HG03103 (cell line): ENCODE data around the gene AGK.
"Not testable (repeated sequence)": the region's sequence is repeated elsewhere in the genome, so short reads cannot be mapped to it uniquely, and the experiment has no call there.

Experiments used
- ATAC-seq: cut with Tn5 transposase; IDR thresholded peaks from one replicate; pipeline ENCODE4 v1.9.1; 2021; ENCODE audit warnings: low read depth; ENCODE audit not compliant: unreplicated experiment

The AGK gene

GRCh38 chr7:141671705-141672496, 120.7 kb downstream of the AGK start:
- ATAC-seq, result no peak

GRCh38 chr7:141673346-141673745, 122.1 kb downstream of the AGK start:
- no peak for ATAC-seq

GRCh38 chr7:141674171-141674671, 123.0 kb downstream of the AGK start:
- no peak for ATAC-seq

- no peak for ATAC-seq
Measured at GRCh38 chr7:141674702-141675101, 123.5 kb downstream of the AGK start.

GRCh38 chr7:141675436-141676215, 124.4 kb downstream of the AGK start:
- no peak for ATAC-seq

- no peak for ATAC-seq
Measured at GRCh38 chr7:141676618-141677017, 125.4 kb downstream of the AGK start.

- ATAC-seq, result peak; percentile 55
Measured at GRCh38 chr7:141679014-141679413, 127.8 kb downstream of the AGK start.

- ATAC-seq, result no peak
Measured at GRCh38 chr7:141685285-141686023, 134.2 kb downstream of the AGK start.

- ATAC-seq, result no peak
Measured at GRCh38 chr7:141686074-141686473, 134.9 kb downstream of the AGK start.

GRCh38 chr7:141686670-141687069, 135.5 kb downstream of the AGK start:
- no peak for ATAC-seq

- no peak for ATAC-seq
Measured at GRCh38 chr7:141688043-141688442, 136.8 kb downstream of the AGK start.

- ATAC-seq, result not testable (repeated sequence)
Measured at GRCh38 chr7:141689072-141689825, 138.0 kb downstream of the AGK start.

- no peak for ATAC-seq
Measured at GRCh38 chr7:141691540-141691939, 140.3 kb downstream of the AGK start.

- ATAC-seq, result no peak
Measured at GRCh38 chr7:141691961-141692360, 140.8 kb downstream of the AGK start.

- ATAC-seq, result no peak
Measured at GRCh38 chr7:141693082-141693481, 141.9 kb downstream of the AGK start.

- ATAC-seq, result no peak
Measured at GRCh38 chr7:141695803-141696289, 144.6 kb downstream of the AGK start.

GRCh38 chr7:141696348-141696747, 145.1 kb downstream of the AGK start:
- ATAC-seq, result no peak

GRCh38 chr7:141697211-141697871, 146.1 kb downstream of the AGK start:
- ATAC-seq, result no peak

- no peak for ATAC-seq
Measured at GRCh38 chr7:141698247-141699015, 147.2 kb downstream of the AGK start.
